Lower lobe of right lung (tissue), 2 donors: ENCODE results near the gene HABP4. TPM values are rescaled to one million over a fixed set of nuclear protein-coding genes. Genes with fewer than 3 reads are reported as not detected.

Source experiments
- ATAC-seq, 2 donors: fragments of 200-7000 bp; cut with Tn5 transposase; one replicate each; pipeline ENCODE4 v1.9.1; 2020 to 2022; ENCODE audit warnings: mild to moderate bottlenecking in 2 of 2, moderate library complexity in 2 of 2
- DNase-seq: peaks from one replicate; pipeline ENCODE4 v3.0.0-alpha.2; 2020
- H3K27ac ChIP-seq: fragments of 200-600 bp; one replicate; pipeline ENCODE4 v1.8.0; 2022
- H3K27me3 ChIP-seq: fragments of 200-600 bp; one replicate; pipeline ENCODE4 v1.8.0; 2022; ENCODE audit warnings: low read depth
- H3K36me3 ChIP-seq: fragments of 200-600 bp; one replicate; pipeline ENCODE4 v1.8.0; 2022; ENCODE audit warnings: mild to moderate bottlenecking
- H3K4me1 ChIP-seq: fragments of 200-600 bp; one replicate; pipeline ENCODE4 v1.8.0; 2022
- H3K4me3 ChIP-seq: fragments of 200-600 bp; one replicate; pipeline ENCODE4 v1.8.0; 2022; ENCODE audit warnings: mild to moderate bottlenecking
- H3K9me3 ChIP-seq: fragments of 200-600 bp; one replicate; pipeline ENCODE4 v1.8.0; 2022
- intact Hi-C: fragments of 100-400 bp; cut with DNase I; formaldehyde crosslinking; loops from one replicate; pipeline ENCODE4 v1.11.0; 2022
- long read RNA-seq: library from polyadenylated mRNA; unstranded; transcript quantifications from one replicate; pipeline ENCODE4 v2.0.0, GENCODE V29; 2021
- total RNA-seq: library from RNA; stranded (reverse); fragmentation: NEBNext Ultra II Directional; extraction: Animal tissue kit (Norgen Biotek cat#: 25700); gene quantifications from one replicate; pipeline ENCODE4 v1.2.1, GENCODE V29; 2021
- TF ChIP-seq, protein P1 (sequence below): fragments of 200-600 bp; IDR thresholded peaks from one replicate; pipeline ENCODE4 v1.8.0; 2022; ENCODE audit warnings: antibody characterized with exemption, mild to moderate bottlenecking
- donor health status: DM: no; HTN: yes; CAD: no; lungs with severe emphysema.

HABP4 gene, protein sequence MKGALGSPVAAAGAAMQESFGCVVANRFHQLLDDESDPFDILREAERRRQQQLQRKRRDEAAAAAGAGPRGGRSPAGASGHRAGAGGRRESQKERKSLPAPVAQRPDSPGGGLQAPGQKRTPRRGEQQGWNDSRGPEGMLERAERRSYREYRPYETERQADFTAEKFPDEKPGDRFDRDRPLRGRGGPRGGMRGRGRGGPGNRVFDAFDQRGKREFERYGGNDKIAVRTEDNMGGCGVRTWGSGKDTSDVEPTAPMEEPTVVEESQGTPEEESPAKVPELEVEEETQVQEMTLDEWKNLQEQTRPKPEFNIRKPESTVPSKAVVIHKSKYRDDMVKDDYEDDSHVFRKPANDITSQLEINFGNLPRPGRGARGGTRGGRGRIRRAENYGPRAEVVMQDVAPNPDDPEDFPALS
- total RNA-seq = 9.8 TPM
- long read RNA-seq, transcript HABP4-201 (8 exons, 2,615 nt) = major isoform, 42 of 53 reads
- long read RNA-seq, partial matches to known transcripts = 2 of 53 reads
- long read RNA-seq, other reads (novel, unspliced or antisense) = 9 of 53 reads

DNA sequence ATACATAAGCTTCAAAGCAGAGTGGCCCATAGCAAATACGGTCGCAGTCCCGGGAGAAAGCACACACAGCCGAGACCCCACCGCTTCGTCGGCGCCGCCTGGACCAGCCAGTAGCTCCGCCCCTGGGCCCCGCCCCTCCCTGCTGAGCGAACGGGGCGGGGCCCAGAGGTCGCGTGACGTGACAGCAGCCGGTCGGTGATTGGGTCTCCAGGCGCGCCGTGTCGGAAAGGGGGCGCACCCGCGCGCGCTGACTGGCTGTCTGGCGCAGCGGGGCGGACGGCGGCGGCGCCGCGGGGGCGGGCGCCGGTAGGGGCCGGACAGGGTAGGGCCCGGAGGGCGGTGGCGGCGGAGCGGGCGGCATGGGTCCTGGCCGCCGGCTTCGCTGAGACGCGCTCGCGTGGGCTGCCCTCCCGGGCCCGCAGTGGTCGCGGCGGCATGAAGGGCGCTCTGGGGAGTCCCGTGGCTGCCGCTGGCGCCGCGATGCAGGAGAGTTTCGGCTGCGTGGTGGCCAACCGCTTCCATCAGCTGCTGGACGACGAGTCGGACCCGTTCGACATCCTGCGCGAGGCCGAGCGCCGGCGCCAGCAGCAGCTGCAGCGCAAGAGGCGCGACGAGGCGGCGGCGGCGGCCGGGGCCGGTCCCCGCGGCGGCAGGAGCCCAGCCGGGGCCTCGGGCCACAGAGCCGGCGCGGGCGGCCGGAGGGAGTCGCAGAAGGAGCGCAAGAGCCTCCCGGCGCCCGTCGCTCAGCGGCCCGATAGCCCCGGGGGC, at the start of gene HABP4:
TSS of gene HABP4 (plus strand) at position 325 of the 768 bp plus-strand sequence. CDS start at position 436, 111 bp downstream.
- H3K36me3 ChIP-seq = no peaks in the 10 kb centered on the region
- no peaks in the 10 kb centered on the region for H3K9me3 ChIP-seq
- TF ChIP-seq, protein P1, sequence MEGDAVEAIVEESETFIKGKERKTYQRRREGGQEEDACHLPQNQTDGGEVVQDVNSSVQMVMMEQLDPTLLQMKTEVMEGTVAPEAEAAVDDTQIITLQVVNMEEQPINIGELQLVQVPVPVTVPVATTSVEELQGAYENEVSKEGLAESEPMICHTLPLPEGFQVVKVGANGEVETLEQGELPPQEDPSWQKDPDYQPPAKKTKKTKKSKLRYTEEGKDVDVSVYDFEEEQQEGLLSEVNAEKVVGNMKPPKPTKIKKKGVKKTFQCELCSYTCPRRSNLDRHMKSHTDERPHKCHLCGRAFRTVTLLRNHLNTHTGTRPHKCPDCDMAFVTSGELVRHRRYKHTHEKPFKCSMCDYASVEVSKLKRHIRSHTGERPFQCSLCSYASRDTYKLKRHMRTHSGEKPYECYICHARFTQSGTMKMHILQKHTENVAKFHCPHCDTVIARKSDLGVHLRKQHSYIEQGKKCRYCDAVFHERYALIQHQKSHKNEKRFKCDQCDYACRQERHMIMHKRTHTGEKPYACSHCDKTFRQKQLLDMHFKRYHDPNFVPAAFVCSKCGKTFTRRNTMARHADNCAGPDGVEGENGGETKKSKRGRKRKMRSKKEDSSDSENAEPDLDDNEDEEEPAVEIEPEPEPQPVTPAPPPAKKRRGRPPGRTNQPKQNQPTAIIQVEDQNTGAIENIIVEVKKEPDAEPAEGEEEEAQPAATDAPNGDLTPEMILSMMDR = no peak
- DNase-seq = peak; percentile 98
- H3K27me3 ChIP-seq = no peaks in the 10 kb centered on the region
- ATAC-seq = peak; percentile 98 to 99
- H3K27ac ChIP-seq = peak within 1 kb of the TSS; percentile 68
- peak within 1 kb of the TSS; percentile 77 for H3K4me3 ChIP-seq
- intact Hi-C loops = no loop called here
- peaks cover 13% of the 10 kb centered on the region for H3K4me1 ChIP-seq

DNA sequence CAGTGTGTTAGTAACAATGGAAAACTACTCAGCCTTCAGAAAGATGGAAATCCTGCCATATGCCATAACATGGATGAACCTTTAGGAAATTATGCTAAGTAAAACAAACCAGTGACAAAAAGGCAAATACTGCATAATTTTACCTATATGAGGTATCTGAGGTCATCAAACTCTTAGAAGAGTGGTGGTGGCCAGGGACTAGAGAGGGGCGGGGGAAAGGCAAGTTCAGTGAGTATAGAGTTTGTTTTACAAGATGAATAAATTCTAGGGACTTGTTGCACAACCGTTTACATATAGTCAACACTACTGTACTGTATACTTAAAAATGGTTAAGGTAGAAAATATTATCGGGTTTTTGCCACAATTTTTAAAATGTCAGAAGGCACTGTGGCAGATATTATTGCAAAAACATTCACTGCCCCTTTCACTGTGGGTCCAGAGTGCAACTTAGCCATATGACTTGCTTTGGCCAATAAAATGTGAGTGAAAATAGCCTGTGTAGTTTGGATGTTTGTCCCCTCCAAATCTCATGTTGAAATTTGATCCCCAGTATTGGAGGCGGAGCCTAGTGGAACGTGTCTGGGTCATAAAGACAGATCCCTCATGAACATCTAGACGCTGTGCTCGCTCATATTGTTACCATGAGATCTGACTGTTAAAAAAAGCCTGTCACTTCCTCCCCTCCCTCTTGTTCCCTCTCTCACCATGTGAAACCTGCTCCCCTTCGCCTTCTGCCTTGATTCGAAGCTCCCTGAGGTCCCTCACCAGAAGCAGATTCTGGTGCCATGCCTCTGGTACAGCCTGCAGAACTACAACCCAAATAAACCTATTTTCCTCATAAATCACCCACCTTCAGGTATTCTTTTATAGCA, 41.3 kb upstream of the HABP4 start:
- H3K27ac ChIP-seq = no peak overlapping the region
- no peaks in the 10 kb centered on the region for H3K9me3 ChIP-seq
- no peaks in the 10 kb centered on the region for H3K36me3 ChIP-seq
- TF ChIP-seq, protein P1 = no peak
- peaks cover 7% of the 10 kb centered on the region for H3K4me1 ChIP-seq
- intact Hi-C loops = no loop called here
- ATAC-seq (no peak), DNase-seq (no peak)
- no peak overlapping the region for H3K4me3 ChIP-seq
- no peaks in the 10 kb centered on the region for H3K27me3 ChIP-seq

DNA sequence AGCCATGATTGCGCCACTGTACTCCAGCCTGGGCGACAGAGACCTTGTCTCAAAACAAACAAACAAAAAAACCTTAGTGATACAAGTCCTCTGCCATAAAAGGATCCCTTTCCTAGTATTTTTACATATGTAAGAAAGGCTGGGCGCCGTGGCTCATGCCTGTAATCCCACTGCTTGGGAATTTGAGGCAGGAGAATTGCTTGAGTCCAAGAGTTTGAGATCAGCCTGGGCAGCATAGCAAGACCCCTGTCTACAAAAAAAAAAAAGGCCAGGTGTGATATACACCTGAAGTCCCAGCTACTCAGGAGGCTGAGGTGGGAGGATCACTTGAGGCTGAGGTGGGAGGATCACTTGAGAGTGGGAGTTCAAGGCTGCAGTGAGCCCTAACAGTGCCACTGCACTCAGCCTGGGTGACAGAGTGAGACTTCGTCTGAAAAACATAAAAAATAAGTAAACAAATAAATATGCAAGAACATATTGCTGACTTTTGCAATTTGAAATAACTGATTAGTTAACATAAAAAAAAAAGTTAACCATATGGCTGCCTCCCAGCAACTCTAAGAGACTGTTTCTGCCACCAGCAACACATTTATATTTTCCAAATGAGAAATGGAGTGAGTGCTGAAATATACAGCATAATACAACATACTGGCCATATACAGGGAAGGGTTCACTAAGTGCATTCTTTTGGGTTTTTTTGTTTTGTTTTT, 38.7 kb upstream of the HABP4 start:
- Histone ChIP-seq H3K36me3 (no peaks in the 10 kb centered on the region), H3K4me1 (peaks cover 8% of the 10 kb centered on the region), H3K9me3 (no peaks in the 10 kb centered on the region), H3K27me3 (no peaks in the 10 kb centered on the region), H3K4me3 (no peak overlapping the region), H3K27ac (no peak overlapping the region)
- DNase-seq = no peak
- TF ChIP-seq, protein P1 = no peak
- intact Hi-C loops = no loop called here
- no peak for ATAC-seq

DNA sequence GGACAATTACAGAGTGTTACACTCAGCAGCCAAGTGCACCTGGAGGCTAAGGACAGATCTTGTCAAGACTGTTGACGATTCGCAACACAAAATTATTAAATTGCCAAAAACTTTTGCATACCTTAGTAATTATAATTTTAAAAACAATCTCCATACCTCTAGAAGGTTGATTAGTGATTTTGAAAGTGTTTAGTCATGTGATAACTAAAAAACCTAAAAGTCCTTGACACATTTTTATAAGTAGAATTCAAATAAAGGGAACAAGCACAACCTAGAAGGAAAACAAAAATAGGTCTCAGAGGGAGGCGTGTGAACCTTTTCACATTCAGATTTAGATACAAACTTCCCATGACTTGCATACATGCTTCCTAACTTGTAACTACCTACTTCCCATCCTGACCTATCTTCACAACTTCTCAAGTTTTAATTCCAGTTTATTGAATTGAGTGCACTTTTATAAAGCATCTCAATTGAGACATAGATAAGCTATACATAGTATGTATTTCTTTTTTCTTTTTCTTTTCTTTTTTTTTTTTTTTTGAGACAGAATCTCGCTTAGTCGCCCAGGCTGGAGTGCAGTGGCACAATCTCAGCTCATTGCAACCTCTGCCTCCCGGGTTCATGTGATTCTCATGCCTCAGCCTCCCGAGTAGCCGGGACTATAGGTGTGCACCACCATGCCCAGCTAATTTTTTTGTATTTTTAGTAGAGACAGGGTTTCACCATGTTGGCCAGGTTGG, 37.6 kb upstream of the HABP4 start:
- H3K4me3 ChIP-seq = no peak overlapping the region
- H3K27me3 ChIP-seq = no peaks in the 10 kb centered on the region
- TF ChIP-seq, protein P1 = no peak
- ATAC-seq = no peak
- H3K4me1 ChIP-seq = peaks cover 16% of the 10 kb centered on the region
- no peaks in the 10 kb centered on the region for H3K36me3 ChIP-seq
- intact Hi-C loops = no loop called here
- no peaks in the 10 kb centered on the region for H3K9me3 ChIP-seq
- DNase-seq = no peak
- H3K27ac ChIP-seq = no peak overlapping the region
